Esophagus squamous epithelium (tissue), 4 donors: Measurements from ENCODE around the gene LARP4.

Experiments
- POLR2A ChIP-seq, 4 donors: fragments of 450-650 bp; IDR thresholded peaks; one replicate each; pipeline ENCODE4 v1.6.1; 2017; ENCODE audit warnings: antibody characterized with exemption in 4 of 4, mild to moderate bottlenecking in 4 of 4, moderate library complexity in 3 of 4
- TF ChIP-seq, protein P1 (sequence below), 6 experiments: fragments of 450-650 bp in 4 of 6; fragments of 200-600 bp in 2 of 6; sonication (generic) in 2 of 6; IDR thresholded peaks; one replicate each; pipeline ENCODE4 v1.5.1; 2016 to 2019; ENCODE audit warnings: antibody characterized with exemption in 6 of 6, mild to moderate bottlenecking in 4 of 6, moderate library complexity in 4 of 6

DNA sequence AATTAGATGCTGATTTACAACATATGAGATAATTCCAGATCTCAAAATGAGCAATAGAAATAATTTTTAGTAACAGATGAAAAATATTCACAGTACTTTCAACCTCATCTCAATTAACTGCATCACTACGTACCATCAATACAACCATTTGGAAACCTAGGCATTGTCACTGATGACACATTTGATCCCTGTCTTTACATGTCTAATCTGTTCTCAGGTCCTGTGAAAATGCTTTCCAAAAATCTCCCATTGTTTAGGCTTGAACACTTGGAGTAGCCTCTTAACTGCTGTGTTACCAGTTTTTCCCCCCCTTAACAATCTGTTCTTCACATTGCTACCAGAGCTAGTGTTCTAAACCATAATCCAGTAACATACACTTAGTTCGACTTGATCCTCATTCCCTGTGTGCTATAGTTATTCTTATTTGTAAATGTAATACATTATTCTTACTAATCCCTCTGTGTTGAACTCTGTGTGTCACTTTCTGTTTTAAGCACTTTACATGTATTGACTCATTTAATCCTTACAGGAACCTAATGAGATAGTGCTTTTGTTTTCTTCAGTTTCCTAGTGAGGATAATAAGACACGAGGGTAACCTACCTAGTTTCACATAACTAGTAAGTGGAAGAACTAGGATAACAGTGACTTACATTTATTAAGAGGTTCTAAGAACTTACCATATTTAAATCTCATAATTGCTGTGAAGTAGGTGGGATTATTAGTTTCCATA lies 41.7 kb downstream of the LARP4 start:
- TF ChIP-seq, protein P1, sequence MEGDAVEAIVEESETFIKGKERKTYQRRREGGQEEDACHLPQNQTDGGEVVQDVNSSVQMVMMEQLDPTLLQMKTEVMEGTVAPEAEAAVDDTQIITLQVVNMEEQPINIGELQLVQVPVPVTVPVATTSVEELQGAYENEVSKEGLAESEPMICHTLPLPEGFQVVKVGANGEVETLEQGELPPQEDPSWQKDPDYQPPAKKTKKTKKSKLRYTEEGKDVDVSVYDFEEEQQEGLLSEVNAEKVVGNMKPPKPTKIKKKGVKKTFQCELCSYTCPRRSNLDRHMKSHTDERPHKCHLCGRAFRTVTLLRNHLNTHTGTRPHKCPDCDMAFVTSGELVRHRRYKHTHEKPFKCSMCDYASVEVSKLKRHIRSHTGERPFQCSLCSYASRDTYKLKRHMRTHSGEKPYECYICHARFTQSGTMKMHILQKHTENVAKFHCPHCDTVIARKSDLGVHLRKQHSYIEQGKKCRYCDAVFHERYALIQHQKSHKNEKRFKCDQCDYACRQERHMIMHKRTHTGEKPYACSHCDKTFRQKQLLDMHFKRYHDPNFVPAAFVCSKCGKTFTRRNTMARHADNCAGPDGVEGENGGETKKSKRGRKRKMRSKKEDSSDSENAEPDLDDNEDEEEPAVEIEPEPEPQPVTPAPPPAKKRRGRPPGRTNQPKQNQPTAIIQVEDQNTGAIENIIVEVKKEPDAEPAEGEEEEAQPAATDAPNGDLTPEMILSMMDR (IDR thresholded peaks at IDR 0.05), result no peak
- no peak for TF ChIP-seq POLR2A (IDR thresholded peaks at IDR 0.05)
